Loucy (cell line): ENCODE data around the gene ARL5B.
A peak's percentile ranks its signal among the peaks of the same experiment; 100 is the strongest.

Experiments used
- H2AFZ ChIP-seq: fragments of 200-600 bp; sonication (generic); 2 replicates; pipeline ENCODE4 v1.6.0; 2016; ENCODE audit warnings: antibody characterized with exemption, mild to moderate bottlenecking, low read length, moderate library complexity
- H3F3A ChIP-seq: fragments of 200-600 bp; 2 replicates; pipeline ENCODE4 v1.6.0; 2016; ENCODE audit warnings: antibody characterized with exemption, low read depth, mild to moderate bottlenecking
- H3K27me3 ChIP-seq: fragments of 200-600 bp; sonication (generic); 2 replicates; pipeline ENCODE4 v1.6.1; 2014; ENCODE audit warnings: low read length, mild to moderate bottlenecking; ENCODE audit not compliant: insufficient read depth, poor library complexity, severe bottlenecking
- H3K36me3 ChIP-seq: fragments of 200-600 bp; sonication (generic); 2 replicates; pipeline ENCODE4 v1.6.1; 2016; ENCODE audit warnings: low read length; ENCODE audit not compliant: insufficient read depth
- H3K4me1 ChIP-seq: fragments of 200-600 bp; sonication (generic); 2 replicates; pipeline ENCODE4 v1.5.1; 2014; ENCODE audit warnings: low read length, mild to moderate bottlenecking; ENCODE audit not compliant: insufficient read depth, poor library complexity, severe bottlenecking
- H3K4me2 ChIP-seq: fragments of 200-600 bp; sonication (generic); 2 replicates; pipeline ENCODE4 v1.6.0; 2014; ENCODE audit warnings: antibody characterized with exemption, low read length, low read depth, mild to moderate bottlenecking; ENCODE audit not compliant: poor library complexity, severe bottlenecking
- H3K4me3 ChIP-seq: fragments of 200-600 bp; sonication (generic); 2 replicates; pipeline ENCODE4 v1.5.1; 2014; ENCODE audit warnings: low read length, mild to moderate bottlenecking, mixed read lengths; ENCODE audit not compliant: poor library complexity, severe bottlenecking
- H3K79me2 ChIP-seq: fragments of 200-600 bp; sonication (generic); 2 replicates; pipeline ENCODE4 v1.6.1; 2014; ENCODE audit warnings: low read length; ENCODE audit not compliant: insufficient read depth
- H3K9ac ChIP-seq: fragments of 200-600 bp; sonication (generic); 2 replicates; pipeline ENCODE4 v1.6.0; 2014; ENCODE audit warnings: mild to moderate bottlenecking, low read depth, low read length, moderate library complexity; ENCODE audit not compliant: poor library complexity, severe bottlenecking
- H3K9me2 ChIP-seq: fragments of 200-600 bp; sonication (generic); replicated peaks from 2 replicates; pipeline ENCODE4 v1.6.1; 2016; ENCODE audit warnings: low read depth, low read length, mixed read lengths
- H3K9me3 ChIP-seq: fragments of 200-600 bp; sonication (generic); 2 replicates; pipeline ENCODE4 v1.6.1; 2014; ENCODE audit warnings: mild to moderate bottlenecking, antibody characterized with exemption, low read length, low read depth; ENCODE audit not compliant: insufficient read depth
- H4K20me1 ChIP-seq: fragments of 200-600 bp; sonication (generic); 2 replicates; pipeline ENCODE4 v1.6.0; 2014; ENCODE audit warnings: antibody characterized with exemption, low read length, mild to moderate bottlenecking; ENCODE audit not compliant: insufficient read depth, poor library complexity, severe bottlenecking
- EZH2phosphoT487 ChIP-seq: fragments of 200-600 bp; IDR thresholded peaks from 2 replicates; pipeline ENCODE4 v1.6.1; 2018; ENCODE audit warnings: antibody characterized with exemption, mild to moderate bottlenecking, moderate library complexity, borderline replicate concordance
- TF ChIP-seq, protein P1 (sequence below): fragments of 200-600 bp; sonication (generic); conservative IDR thresholded peaks from 2 replicates; pipeline ENCODE4 v1.5.1; 2014; ENCODE audit warnings: mild to moderate bottlenecking, antibody characterized with exemption, low read length

The ARL5B gene

DNA sequence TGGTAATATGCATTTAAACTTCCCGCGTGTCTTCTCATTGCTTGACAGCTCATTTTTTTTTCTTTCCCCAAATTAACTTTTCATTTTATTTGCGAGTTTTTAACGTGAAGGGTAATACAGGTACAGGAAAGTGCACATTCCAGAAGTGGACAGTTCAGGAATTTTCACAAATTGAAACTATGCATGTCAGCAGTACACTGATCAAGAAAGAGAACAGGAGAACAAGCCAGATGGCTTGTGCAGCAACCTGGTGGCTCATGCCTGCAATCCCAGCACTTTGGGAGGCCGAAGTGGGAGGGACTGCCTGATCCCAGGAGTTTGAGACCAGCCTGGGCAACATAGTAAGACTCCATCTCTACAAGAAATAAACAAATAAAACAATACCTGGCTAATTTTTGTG, 28.5 kb downstream of the ARL5B start:
- Histone ChIP-seq H3K79me2 (no peaks in the 10 kb centered on the region), H3F3A (no peaks in the 10 kb centered on the region), H4K20me1 (no peaks in the 10 kb centered on the region), H3K9ac (no peak overlapping the region), H3K4me1 (no peaks in the 10 kb centered on the region), H3K27me3 (no peaks in the 10 kb centered on the region), H3K9me3 (no peaks in the 10 kb centered on the region), H3K4me3 (no peak overlapping the region), H3K36me3 (no peaks in the 10 kb centered on the region), H3K4me2 (no peak overlapping the region), H3K9me2 (no peaks in the 10 kb centered on the region), H2AFZ (no peak overlapping the region)
- TF ChIP-seq, protein P1, sequence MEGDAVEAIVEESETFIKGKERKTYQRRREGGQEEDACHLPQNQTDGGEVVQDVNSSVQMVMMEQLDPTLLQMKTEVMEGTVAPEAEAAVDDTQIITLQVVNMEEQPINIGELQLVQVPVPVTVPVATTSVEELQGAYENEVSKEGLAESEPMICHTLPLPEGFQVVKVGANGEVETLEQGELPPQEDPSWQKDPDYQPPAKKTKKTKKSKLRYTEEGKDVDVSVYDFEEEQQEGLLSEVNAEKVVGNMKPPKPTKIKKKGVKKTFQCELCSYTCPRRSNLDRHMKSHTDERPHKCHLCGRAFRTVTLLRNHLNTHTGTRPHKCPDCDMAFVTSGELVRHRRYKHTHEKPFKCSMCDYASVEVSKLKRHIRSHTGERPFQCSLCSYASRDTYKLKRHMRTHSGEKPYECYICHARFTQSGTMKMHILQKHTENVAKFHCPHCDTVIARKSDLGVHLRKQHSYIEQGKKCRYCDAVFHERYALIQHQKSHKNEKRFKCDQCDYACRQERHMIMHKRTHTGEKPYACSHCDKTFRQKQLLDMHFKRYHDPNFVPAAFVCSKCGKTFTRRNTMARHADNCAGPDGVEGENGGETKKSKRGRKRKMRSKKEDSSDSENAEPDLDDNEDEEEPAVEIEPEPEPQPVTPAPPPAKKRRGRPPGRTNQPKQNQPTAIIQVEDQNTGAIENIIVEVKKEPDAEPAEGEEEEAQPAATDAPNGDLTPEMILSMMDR: no peak
- TF ChIP-seq EZH2phosphoT487: no peak

DNA sequence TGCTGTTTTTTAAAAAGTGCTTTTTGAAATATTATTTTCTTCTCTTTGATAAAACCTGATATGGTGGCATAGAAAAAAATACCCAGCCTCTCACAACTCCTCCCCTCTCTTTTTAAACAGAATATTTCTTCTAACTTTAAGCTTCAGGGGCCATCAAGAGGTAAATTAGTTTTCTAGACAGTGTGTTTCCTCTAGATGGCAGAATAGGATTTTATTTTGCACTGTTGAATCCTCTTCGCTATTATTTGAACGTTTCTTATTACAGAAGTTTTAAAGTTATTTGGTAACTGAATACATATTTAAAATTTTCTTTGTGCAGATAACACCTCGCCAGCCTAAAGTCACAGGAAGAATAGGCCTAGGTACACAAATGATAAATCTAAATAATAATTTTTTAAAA, 30.3 kb downstream of the ARL5B start:
- Histone ChIP-seq H3K9ac (no peak overlapping the region), H3K9me3 (no peaks in the 10 kb centered on the region), H3K4me1 (no peaks in the 10 kb centered on the region), H3K79me2 (no peaks in the 10 kb centered on the region), H3K27me3 (no peaks in the 10 kb centered on the region), H2AFZ (no peak overlapping the region), H3K4me2 (no peak overlapping the region), H3K4me3 (no peak overlapping the region), H3K36me3 (no peaks in the 10 kb centered on the region), H3F3A (no peaks in the 10 kb centered on the region), H4K20me1 (no peaks in the 10 kb centered on the region), H3K9me2 (no peaks in the 10 kb centered on the region)
- TF ChIP-seq, protein P1: peak; percentile 68
- TF ChIP-seq EZH2phosphoT487: no peak

DNA sequence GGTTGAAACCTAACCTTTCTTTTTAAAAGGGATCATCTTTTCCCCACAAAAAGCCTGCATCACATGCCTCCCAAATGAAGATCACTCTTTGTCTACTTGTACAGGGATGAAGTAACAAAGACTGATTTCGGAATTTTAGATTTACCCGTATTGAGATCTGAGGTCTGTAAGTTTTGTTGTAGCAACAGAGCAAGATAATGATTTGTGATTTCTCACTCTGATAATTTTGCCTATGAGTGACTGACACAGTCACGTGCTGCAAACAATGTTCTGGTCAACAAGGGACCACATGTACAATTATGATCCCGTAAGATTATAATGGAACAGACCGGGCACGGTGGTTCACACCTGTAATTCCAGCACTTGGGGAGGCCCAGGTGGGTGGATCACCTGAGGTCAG, 31.3 kb downstream of the ARL5B start:
- Histone ChIP-seq H2AFZ (no peak overlapping the region), H3K27me3 (no peaks in the 10 kb centered on the region), H3K36me3 (no peaks in the 10 kb centered on the region), H3K4me1 (no peaks in the 10 kb centered on the region), H3F3A (no peaks in the 10 kb centered on the region), H3K9me2 (no peaks in the 10 kb centered on the region), H4K20me1 (no peaks in the 10 kb centered on the region), H3K4me2 (no peak overlapping the region), H3K4me3 (no peak overlapping the region), H3K79me2 (no peaks in the 10 kb centered on the region), H3K9me3 (no peaks in the 10 kb centered on the region), H3K9ac (no peak overlapping the region)
- TF ChIP-seq, protein P1: no peak
- no peak for TF ChIP-seq EZH2phosphoT487
